ENCODE data around the gene WFIKKN1.

WFIKKN1 gene

DNA sequence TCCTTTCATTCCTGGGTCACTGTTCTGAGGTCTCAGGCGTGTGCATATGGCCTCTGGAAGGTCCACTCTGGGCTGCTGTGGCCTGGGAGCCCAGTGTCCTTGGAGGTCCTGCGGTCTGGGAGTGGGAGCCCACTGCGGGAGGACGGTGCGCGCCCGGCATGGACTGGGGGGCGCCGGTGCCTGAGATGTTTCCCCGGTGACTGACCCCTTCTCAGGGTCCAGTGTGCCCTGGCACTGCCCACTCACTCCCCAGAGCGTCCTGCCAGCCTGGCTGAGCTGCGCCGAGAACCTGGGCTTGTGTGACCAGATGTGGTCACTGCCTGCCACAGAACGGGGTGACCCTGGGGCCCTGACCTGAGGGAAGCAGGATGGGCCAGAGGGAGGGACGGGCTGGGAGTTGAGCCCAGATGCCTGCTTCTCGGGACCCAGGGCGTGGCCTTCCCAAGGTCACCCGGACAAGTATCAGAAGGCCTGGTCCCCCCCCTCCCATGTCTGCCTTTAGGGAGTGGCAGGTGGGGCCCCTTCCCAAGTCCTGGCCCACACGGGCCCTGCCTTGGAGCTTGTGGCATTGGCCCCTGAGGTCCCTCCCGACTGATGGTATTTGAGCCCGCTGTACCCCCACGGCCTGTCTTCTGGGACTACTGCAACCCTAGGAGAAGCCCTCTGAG, 43.6 kb downstream of the WFIKKN1 start:
- DNase-seq (ENCODE audit: low spot score) = no peak

DNA sequence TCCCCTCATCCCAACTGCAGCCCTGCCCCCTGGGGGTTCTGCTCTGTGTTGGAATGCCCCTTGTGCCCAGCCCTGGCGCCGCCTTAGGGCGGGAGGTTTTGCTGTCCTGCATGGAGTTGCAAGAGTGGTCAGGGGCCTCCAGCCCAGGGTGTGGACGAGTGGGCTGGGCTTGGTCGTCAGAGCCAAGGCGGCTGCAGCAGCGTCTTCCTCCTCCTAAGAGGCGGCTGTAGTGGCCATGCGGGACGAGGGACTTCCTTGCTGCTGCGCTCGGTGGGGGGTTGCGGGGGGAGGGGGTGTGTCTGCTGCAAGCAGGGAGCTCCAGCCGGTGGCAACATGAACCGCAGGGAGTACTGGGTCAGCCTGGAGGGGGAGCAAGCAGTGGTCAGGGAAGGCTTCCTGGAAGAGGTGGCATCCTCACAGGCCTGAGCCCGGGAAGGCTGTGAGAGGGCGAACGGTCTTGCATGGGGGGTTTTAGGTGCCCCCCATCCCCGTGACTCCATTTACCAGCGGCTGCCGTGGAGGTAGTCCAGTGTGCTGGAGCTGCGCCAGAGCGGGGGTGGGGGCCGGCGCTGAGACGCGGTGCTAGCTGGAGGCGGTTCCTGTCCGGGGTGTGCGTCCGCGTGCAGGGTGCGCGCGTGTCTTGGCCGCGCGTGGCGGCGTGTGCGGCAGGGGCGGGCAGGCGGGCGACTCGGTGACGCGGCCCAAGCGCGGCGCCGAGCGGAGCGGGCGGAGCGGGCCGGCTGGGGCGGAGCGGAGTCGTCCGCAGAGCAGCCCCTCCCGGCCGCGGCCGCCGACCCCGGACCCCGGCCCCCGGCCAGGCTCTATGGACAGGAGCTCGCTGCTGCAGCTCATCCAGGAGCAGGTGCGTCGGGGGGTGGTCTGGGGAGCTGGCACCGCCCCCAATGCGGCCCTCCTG, 44.4 kb downstream of the WFIKKN1 start, which contains the start of gene RHBDL1:
Gene RHBDL1, plus strand, starts transcription at position 704 of the 916 bp plus-strand sequence. Its CDS starts 120 bp downstream, at position 824.
- peak; percentile 64 for DNase-seq (ENCODE audit: low spot score)

DNA sequence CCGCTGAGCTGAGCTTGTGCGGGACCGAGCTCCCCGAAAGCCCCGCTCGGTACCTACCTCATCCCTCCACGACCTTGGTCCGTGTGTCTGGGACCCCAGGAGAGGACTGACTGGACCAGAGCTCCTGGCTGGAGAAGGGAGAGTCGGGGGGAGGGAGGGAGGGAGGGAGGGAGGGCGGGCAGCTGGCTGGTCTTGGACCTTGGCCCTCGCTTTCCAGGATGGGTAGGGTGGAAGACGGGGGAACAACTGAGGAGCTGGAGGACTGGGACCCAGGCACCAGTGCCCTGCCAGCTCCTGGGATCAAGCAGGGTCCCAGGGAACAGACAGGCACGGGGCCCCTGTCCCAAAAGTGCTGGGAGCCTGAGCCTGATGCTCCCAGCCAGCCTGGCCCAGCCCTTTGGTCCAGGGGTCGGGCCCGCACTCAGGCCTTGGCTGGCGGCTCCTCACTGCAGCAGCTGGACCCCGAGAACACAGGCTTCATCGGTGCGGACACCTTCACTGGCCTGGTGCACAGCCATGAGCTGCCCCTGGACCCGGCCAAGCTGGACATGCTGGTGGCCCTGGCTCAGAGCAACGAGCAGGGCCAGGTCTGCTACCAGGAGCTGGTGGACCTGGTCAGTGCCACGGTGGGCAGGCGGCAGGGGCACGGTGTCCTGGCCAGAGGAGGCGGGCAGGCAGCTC, 45.2 kb downstream of the WFIKKN1 start:
- DNase-seq (ENCODE audit: low spot score) = no peak

DNA sequence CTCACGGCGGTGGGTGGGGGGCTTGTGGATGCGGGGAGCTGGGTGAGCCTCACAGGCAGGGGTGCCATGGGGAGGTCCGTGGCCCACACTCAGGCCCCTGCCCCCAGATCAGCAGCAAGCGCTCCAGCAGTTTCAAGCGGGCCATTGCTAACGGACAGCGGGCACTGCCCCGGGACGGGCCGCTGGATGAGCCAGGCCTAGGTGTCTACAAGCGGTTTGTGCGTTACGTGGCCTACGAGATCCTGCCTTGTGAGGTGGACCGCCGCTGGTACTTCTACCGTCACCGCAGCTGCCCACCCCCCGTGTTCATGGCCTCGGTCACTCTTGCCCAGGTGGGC, 45.7 kb downstream of the WFIKKN1 start:
- no peak for DNase-seq (ENCODE audit: low spot score)

DNA sequence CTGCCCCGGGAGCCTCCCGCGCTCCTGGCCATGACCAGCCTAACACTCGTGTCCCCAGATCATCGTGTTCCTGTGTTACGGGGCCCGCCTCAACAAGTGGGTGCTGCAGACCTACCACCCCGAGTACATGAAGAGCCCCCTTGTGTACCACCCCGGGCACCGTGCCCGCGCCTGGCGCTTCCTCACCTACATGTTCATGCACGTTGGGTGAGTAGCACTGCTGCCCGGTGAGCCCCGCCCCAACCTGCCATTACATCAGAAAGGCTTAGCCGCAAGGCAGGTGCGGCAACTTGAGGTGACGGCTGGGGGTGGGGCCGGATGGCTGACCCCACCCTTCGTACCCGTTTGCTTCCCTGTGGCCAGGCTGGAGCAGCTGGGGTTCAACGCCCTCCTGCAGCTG, 46.1 kb downstream of the WFIKKN1 start:
- DNase-seq (ENCODE audit: low spot score) = no peak

DNA sequence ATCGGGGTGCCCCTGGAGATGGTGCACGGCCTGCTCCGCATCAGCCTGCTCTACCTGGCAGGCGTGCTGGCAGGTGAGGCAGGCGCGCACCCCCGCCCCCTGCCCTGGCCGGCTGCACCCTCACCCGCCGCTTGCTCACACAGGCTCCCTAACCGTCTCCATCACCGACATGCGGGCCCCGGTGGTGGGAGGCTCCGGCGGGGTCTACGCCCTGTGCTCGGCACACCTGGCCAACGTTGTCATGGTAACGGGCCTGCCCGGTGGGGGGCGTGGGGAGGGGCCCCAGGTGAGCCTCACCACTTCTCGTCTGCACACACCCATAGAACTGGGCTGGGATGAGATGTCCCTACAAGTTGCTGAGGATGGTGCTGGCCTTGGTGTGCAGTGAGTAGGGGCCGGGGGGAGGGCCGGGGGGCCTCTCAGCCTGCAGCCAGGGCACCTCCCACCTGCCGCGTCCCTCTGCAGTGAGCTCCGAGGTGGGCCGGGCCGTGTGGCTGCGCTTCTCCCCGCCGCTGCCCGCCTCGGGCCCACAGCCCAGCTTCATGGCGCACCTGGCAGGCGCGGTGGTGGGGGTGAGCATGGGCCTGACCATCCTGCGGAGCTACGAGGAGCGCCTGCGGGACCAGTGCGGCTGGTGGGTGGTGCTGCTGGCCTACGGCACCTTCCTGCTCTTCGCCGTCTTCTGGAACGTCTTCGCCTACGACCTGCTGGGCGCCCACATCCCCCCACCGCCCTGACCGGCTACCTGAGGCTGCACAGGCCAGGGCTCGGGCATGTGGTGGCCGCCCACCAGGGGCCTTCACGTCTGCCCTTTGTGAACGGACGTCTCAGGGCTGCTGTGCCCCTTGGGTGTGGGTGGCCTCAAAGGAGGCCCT, 46.8 kb downstream of the WFIKKN1 start:
- no peak for DNase-seq (ENCODE audit: low spot score)

DNA sequence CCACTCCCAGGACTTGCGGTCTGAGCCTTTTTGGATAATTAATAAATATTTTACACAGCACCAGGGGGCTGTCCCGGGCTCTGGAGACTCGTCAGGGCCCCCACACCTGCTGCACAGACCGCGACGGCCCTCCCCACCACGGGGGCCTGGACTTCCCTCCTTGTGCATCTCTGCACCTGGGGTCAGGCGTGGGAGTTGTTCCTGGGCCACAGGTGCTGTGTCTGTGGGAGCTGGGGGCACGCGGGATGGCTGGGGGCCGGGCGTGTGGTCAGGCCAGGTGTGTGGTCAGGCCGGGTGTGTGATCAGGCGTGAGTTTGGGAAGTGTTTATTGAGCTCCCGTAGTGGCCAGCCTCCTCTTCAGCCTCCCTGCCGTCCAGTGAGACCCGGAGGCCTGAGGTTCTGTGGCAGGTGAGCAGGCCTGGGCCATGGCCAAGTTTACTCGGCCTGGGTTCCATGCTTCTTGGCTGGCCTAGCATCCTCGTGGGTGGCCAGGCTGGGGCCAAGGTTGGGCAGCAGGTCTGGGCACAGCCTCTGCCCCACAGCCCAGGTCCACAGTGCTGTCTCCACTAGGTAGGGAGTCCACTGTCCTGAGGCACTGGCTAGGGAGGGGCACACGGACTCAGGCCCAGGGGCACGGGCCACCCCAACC, 47.5 kb downstream of the WFIKKN1 start:
- no peak for DNase-seq (ENCODE audit: low spot score)

DNA sequence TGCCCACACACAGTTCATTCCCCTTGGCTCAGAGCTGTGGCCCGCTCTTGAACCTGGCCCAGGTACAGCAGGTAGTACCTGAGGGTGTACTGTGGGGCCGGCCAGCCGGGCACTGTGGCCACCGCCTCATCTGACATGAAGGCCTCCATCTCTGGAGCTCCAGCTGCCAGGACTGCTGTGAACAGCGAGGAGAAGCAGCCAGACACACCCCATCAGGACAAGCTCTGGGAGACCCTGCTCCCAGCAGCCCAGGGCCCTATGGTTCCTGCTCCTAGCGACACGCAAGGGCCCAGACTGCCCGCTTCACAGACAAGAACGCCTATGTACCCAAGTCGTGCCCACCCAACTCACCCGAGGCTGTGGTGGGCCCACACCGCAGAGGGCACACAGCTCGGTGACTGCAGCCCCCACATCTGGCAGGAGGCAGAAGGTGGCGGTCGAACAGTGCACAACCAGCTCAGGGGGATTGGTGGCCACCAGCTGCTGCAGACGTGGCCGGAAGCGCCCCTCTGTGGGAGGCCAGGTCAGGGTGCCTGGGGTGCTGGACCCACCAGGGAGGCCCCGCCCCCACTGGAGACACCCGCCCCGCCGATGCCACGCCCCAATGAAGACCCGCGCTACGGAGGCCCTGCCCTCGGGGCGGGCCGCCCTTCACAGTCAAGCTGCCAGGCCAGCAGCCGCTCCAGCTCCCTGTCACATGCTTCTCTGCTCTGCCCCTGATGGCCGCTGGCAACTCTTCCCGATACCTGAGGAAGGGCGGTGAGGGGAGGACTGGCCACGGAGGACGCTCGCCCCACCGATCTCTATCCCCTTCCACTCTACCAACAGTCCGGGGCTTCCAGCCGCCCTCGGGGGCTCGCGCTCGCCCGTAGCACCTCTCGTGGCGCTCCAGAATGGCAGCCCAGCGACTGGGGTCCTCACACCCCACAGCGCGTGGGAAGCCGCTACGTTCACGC, 48.4 kb downstream of the WFIKKN1 start:
- peak; percentile 73 for DNase-seq (ENCODE audit: low spot score)

DNA sequence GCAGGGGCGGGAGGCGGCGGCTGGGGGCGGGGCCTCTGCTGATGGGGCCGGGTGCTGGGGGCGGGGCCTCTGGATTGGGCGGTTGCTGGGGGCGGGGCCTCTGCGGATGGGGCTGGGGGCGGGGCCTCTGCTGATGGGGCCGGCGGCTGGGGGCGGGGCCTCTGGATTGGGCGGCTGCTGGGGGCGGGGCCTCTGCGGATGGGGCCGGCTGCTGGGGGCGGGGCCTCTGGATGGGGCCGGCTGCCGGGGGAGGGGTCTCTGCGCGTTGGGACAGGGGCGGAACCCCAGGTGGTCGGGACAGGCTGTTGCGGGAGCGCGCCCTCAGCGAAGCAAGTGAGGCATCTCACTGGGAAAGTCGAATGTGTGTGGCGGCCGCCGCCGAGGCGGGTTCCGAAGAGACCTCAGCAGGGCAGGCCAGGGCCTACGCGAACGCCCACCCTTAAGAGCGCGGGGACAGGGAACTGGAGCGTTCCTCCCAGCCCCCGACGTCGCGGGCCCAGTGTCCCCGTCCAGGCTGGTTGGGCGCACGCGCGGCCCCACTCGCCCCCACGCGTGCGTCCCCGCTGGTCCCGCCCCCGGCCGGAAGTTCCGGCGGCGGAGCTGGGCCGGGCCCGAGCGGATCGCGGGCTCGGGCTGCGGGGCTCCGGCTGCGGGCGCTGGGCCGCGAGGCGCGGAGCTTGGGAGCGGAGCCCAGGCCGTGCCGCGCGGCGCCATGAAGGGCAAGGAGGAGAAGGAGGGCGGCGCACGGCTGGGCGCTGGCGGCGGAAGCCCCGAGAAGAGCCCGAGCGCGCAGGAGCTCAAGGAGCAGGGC, 49.2 kb downstream of the WFIKKN1 start, which contains the start of gene STUB1:
Gene STUB1, plus strand, starts transcription at position 597 of the 811 bp plus-strand sequence. Its CDS starts 116 bp downstream, at position 713.
- peak; percentile 82 for DNase-seq (ENCODE audit: low spot score)

DNA sequence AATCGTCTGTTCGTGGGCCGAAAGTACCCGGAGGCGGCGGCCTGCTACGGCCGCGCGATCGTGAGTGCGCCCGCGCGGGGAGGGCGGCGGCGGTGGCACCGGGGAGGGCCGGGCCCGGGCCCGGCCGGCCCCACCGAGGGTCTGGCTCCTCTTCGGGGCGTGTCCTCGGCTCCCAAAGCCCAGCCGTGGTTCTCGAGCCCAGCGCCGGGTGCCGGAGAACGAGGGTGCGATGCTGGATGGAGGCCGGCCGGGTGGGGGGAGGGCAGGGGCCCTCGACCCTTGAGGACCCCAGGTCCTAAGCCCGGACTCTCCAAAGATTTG, 49.8 kb downstream of the WFIKKN1 start:
- DNase-seq (ENCODE audit: low spot score) = no peak

DNA sequence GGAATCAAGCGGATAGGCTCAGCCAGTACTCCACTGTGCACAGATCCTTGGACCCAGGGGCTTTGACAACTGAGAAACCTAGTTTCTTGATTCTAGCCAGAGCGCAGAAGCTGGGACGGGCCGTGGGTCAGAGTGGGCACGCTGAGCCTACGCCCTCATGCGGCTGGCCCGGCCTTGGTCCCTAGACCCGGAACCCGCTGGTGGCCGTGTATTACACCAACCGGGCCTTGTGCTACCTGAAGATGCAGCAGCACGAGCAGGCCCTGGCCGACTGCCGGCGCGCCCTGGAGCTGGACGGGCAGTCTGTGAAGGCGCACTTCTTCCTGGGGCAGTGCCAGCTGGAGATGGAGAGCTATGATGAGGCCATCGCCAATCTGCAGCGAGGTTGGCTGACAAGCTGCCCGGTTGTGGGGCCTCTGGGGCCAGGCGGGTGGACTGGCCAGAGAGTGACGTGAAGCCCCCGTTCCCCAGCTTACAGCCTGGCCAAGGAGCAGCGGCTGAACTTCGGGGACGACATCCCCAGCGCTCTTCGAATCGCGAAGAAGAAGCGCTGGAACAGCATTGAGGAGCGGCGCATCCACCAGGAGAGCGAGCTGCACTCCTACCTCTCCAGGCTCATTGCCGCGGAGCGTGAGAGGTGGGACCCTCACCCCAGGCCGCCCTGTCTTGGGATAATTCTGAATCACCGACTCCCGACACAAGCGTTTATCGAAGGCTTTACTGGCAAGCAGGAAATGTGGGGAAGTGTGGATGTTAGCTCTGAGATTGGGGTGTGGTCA, 50.4 kb downstream of the WFIKKN1 start:
- no peak for DNase-seq (ENCODE audit: low spot score)

DNA sequence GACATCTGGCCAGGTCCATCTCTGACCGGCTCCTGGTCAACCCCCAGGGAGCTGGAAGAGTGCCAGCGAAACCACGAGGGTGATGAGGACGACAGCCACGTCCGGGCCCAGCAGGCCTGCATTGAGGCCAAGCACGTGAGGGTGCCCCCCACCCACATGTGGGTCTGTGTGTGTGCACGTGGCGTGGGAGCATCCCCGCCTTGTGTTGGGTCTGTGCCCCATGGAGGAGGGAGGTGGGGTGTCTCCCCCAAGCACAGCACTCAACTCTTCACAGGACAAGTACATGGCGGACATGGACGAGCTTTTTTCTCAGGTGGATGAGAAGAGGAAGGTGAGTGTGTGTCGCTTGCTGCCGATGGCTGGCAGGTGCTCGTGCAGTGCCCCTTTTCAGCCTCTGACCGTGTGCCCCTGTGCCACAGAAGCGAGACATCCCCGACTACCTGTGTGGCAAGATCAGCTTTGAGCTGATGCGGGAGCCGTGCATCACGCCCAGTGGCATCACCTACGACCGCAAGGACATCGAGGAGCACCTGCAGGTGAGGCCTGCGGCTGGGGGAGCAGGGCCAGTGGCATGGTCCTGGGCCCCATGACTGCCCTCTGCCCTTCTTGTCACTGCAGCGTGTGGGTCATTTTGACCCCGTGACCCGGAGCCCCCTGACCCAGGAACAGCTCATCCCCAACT, 51.1 kb downstream of the WFIKKN1 start:
- no peak for DNase-seq (ENCODE audit: low spot score)

DNA sequence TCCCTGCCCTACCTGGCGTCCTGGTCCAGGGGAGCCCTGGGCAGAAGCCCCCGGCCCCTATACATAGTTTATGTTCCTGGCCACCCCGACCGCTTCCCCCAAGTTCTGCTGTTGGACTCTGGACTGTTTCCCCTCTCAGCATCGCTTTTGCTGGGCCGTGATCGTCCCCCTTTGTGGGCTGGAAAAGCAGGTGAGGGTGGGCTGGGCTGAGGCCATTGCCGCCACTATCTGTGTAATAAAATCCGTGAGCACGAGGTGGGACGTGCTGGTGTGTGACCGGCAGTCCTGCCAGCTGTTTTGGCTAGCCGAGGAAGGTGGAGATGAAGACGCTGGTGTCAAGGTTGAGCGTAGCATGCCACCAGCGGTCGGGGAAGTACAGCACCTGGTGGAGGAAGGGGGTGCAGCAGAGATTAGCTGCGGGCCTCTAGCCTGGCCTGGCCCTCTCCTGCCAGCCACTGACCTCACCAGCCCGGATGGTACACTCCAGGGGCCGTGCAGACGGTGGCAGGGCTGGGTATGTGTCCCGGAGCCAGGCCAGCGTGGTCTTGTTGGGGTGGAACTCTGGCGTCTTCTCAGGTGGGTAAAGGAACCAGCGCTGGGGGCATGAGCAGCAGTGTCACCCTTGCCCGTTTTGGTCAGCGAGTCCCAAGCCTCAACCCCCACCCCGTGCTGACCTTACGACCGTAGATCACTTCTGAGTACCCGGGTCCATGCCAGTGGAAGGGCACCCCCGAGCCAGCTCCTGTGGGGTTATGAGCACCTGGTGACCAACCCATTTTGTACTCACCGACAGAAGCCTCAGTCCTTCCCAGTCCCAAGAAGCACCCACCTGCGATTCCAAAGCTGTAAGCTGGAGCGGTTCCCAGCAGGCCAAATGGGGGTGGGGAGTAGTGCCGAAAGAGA, 52.0 kb downstream of the WFIKKN1 start:
- DNase-seq (ENCODE audit: low spot score) = no peak

DNA sequence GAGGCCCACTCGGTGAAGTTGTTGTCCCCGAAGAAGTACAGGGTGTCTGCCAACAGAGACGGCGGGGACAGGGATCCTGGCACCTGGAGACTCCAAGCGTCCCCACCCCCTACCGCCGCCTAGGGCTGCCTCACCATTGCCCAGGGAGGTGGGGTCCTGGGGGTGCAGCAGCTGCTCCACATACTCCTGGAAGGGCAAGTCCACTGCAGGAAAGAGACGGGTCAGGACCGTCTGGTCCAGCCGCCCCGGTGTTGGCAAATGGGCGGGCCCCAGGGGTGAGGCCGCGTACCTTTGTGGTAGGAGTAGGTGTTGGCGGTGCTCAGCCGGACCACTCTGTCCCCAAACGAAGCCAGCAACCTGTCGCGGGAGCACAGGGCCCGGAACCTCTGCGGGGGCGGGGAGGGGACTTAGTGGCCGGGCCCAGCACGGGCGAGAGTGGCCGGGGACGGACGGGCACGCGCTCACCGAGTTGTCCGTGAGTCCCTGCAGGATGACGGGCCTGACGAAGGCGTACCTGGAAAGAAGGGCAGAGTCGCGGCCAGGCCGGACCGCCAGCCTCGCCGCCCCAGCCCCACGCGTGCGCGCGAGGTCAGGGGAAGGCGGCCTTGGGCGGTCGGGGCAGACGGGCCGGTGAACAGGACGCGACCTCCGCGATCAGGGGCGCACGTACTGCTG, 52.7 kb downstream of the WFIKKN1 start:
- no peak for DNase-seq (ENCODE audit: low spot score)

All from iPS-NIHi11 (cell line).